Ovary (tissue), 3 donors: ENCODE data around the gene PPP4R1.

Experiments
- EP300 ChIP-seq: sonication (generic); formaldehyde crosslinking; IDR thresholded peaks from one replicate; pipeline ENCODE4 v1.6.1; 2017; ENCODE audit warnings: antibody characterized with exemption
- POLR2A ChIP-seq: fragments of 450-650 bp; IDR thresholded peaks from one replicate; pipeline ENCODE4 v1.6.1; 2017; ENCODE audit warnings: antibody characterized with exemption, mild to moderate bottlenecking, moderate library complexity
- TF ChIP-seq, protein P1 (sequence below), 3 donors: fragments of 450-650 bp in 2 of 3; fragments of 200-600 bp in 1 of 3; IDR thresholded peaks; one replicate each; pipeline versions ENCODE4 v1.5.1 to v1.8.0; 2016 to 2022; ENCODE audit warnings: antibody characterized with exemption in 3 of 3, mild to moderate bottlenecking in 1 of 3
- donor health status: DM: no; HTN: no; CAD: no.

GRCh38 chr18:9594823-9595596 lies 19.3 kb downstream of the PPP4R1 start:
- TF ChIP-seq, protein P1, sequence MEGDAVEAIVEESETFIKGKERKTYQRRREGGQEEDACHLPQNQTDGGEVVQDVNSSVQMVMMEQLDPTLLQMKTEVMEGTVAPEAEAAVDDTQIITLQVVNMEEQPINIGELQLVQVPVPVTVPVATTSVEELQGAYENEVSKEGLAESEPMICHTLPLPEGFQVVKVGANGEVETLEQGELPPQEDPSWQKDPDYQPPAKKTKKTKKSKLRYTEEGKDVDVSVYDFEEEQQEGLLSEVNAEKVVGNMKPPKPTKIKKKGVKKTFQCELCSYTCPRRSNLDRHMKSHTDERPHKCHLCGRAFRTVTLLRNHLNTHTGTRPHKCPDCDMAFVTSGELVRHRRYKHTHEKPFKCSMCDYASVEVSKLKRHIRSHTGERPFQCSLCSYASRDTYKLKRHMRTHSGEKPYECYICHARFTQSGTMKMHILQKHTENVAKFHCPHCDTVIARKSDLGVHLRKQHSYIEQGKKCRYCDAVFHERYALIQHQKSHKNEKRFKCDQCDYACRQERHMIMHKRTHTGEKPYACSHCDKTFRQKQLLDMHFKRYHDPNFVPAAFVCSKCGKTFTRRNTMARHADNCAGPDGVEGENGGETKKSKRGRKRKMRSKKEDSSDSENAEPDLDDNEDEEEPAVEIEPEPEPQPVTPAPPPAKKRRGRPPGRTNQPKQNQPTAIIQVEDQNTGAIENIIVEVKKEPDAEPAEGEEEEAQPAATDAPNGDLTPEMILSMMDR (IDR thresholded peaks at IDR 0.05), result no peak
- TF ChIP-seq EP300 (no peak), POLR2A (no peak)
